Measurements from ENCODE around the gene XIAP.
A peak's percentile ranks its signal among the peaks of the same experiment; 100 is the strongest.

Gene XIAP

GRCh38 chrX:123943488-123943887 lies 83.6 kb downstream of the XIAP start:
- TF ChIP-seq EZH2phosphoT487 (IDR thresholded peaks at IDR 0.05; ENCODE audit: borderline replicate concordance, low read length) (no peak), CTCF (IDR thresholded peaks at IDR 0.05; ENCODE audit: low read depth, low read length, poor library complexity, severe bottlenecking) (no peak)
- no peak overlapping the region for H3K27ac ChIP-seq (ENCODE audit: low read depth, low read length)
- no peaks in the 10 kb centered on the region for H4K20me1 ChIP-seq (ENCODE audit: control insufficient read depth, insufficient read depth, low read depth, low read length)
- no peaks in the 10 kb centered on the region for H3K9me3 ChIP-seq (ENCODE audit: control insufficient read depth, insufficient read depth, low read length)
- no peaks in the 10 kb centered on the region for H3K27me3 ChIP-seq (ENCODE audit: control insufficient read depth, low read length)
- no peaks in the 10 kb centered on the region for H3K4me1 ChIP-seq (ENCODE audit: control insufficient read depth, low read length)
- no peaks in the 10 kb centered on the region for H3K36me3 ChIP-seq (ENCODE audit: control insufficient read depth, low read length)
- no peak overlapping the region for H3K4me2 ChIP-seq (ENCODE audit: low read length)
- no peak overlapping the region for H3K4me3 ChIP-seq (ENCODE audit: low read length)
- H3F3A ChIP-seq (ENCODE audit: control insufficient read depth, insufficient read depth), result no peaks in the 10 kb centered on the region
- no peaks in the 10 kb centered on the region for H3K79me2 ChIP-seq (ENCODE audit: control insufficient read depth, low read length)
- H3K9me2 ChIP-seq (replicated peaks; ENCODE audit: control insufficient read depth, low read length), result no peaks in the 10 kb centered on the region

- Histone ChIP-seq H3K4me1 (ENCODE audit: control insufficient read depth, low read length) (no peaks in the 10 kb centered on the region), H3K9me2 (replicated peaks; ENCODE audit: control insufficient read depth, low read length) (no peaks in the 10 kb centered on the region), H3K27me3 (ENCODE audit: control insufficient read depth, low read length) (no peaks in the 10 kb centered on the region), H3K27ac (ENCODE audit: low read depth, low read length) (no peak overlapping the region), H3K9me3 (ENCODE audit: control insufficient read depth, insufficient read depth, low read length) (no peaks in the 10 kb centered on the region), H4K20me1 (ENCODE audit: control insufficient read depth, insufficient read depth, low read depth, low read length) (no peaks in the 10 kb centered on the region), H3K4me2 (ENCODE audit: low read length) (no peak overlapping the region), H3K4me3 (ENCODE audit: low read length) (no peak overlapping the region), H3F3A (ENCODE audit: control insufficient read depth, insufficient read depth) (no peaks in the 10 kb centered on the region), H3K36me3 (ENCODE audit: control insufficient read depth, low read length) (no peaks in the 10 kb centered on the region), H3K79me2 (ENCODE audit: control insufficient read depth, low read length) (no peaks in the 10 kb centered on the region)
- TF ChIP-seq EZH2phosphoT487 (IDR thresholded peaks at IDR 0.05; ENCODE audit: borderline replicate concordance, low read length) (no peak), CTCF (IDR thresholded peaks at IDR 0.05; ENCODE audit: low read depth, low read length, poor library complexity, severe bottlenecking) (no peak)
Measured at GRCh38 chrX:123949846-123950245, 90.0 kb downstream of the XIAP start.

- Histone ChIP-seq H3K36me3 (ENCODE audit: control insufficient read depth, low read length) (peaks cover 22% of the 10 kb centered on the region), H3K4me2 (ENCODE audit: low read length) (peak overlapping the region; percentile 86), H3K4me3 (ENCODE audit: low read length) (peak overlapping the region; percentile 85), H4K20me1 (ENCODE audit: control insufficient read depth, insufficient read depth, low read depth, low read length) (peaks cover 10% of the 10 kb centered on the region), H3K79me2 (ENCODE audit: control insufficient read depth, low read length) (peaks cover 51% of the 10 kb centered on the region), H3F3A (ENCODE audit: control insufficient read depth, insufficient read depth) (peaks cover 5% of the 10 kb centered on the region; the same call in 1 of the 2 replicates), H3K27me3 (ENCODE audit: control insufficient read depth, low read length) (no peaks in the 10 kb centered on the region), H3K27ac (ENCODE audit: low read depth, low read length) (peak overlapping the region; percentile 47), H3K9me2 (replicated peaks; ENCODE audit: control insufficient read depth, low read length) (no peaks in the 10 kb centered on the region), H3K4me1 (ENCODE audit: control insufficient read depth, low read length) (peaks cover 16% of the 10 kb centered on the region), H3K9me3 (ENCODE audit: control insufficient read depth, insufficient read depth, low read length) (no peaks in the 10 kb centered on the region)
- TF ChIP-seq CTCF (IDR thresholded peaks at IDR 0.05; ENCODE audit: low read depth, low read length, poor library complexity, severe bottlenecking) (no peak), EZH2phosphoT487 (IDR thresholded peaks at IDR 0.05; ENCODE audit: borderline replicate concordance, low read length) (no peak)
Measured at GRCh38 chrX:123959281-123960063, 99.6 kb downstream of the XIAP start.

Data from DOHH2 (cell line).